ENCODE measurements around the gene FLNC. TPM values are rescaled to one million over a fixed set of nuclear protein-coding genes. Genes with fewer than 3 reads are reported as not detected.

The FLNC gene
- polyA plus RNA-seq, 1 of the 3 experiments (the other 2 are of a cell fraction): 43.7 TPM

DNA sequence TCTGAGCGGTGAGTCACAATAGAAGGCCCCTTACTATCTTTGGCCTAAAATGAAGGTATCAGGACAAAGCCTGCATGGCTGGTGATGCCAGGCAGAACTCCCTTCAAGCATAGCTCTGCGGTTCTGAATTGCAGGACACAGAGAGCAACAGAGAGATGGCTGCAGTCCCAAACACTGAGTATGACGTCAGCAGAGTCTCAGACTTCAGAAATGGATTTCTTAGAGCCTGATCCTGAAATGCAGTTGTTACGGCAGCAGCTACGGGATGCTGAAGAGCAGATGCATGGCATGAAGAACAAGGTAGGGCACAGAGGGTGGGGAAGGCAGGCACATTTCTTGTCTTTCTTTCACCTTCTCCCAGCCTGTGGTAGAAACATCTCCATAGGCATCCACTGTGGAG lies 25.0 kb upstream of the FLNC start:
- CTCF ChIA-PET: no interaction called here

DNA sequence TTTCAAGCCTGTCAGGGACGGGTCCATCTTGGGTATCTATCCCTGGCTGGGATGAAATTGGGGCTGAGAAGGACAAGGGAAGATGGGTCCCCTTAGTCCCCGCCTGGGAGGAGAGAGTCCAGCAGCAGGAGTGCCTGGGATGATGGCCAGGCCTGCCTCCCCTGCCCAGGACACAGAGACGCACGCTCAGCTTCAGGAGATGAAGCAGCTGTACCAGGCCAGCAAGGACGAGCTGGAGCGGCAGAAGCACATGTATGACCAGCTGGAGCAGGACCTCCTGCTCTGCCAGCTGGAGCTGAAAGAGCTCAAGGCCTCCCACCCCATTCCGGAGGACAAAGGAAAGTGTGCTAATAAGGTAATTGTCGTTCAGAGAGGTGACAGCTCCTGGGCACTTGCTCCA lies 23.0 kb upstream of the FLNC start:
- H3K9ac ChIP-seq: no peak overlapping the region
- H3K27ac ChIP-seq (ENCODE audit: low read depth in 2 of 2, low read length in 1 of 2): no peak overlapping the region
- CTCF ChIA-PET: interaction anchor here (0.9 to 1.4 kb wide), 4 partner anchors 23 to 73 kb away, joined by 3 to 4 read pairs (median 3); partner anchors contain the start of gene ATP6V1F
- peaks cover 32 to 54% of the 10 kb centered on the region in 2 experiments for H3K36me3 ChIP-seq (replicated peaks in 1 of 2; ENCODE audit: control insufficient read depth in 1 of 2, insufficient read depth in 2 of 2, low read length in 1 of 2)
- H3K9me3 ChIP-seq: no peaks in the 10 kb centered on the region
- H3K9me2 ChIP-seq: no peaks in the 10 kb centered on the region
- H3K27me3 ChIP-seq (ENCODE audit: insufficient read depth): no peaks in the 10 kb centered on the region
- no peak overlapping the region for H3K4me3 ChIP-seq (ENCODE audit: low read depth in 2 of 2, low read length in 1 of 2)
- WGBS (ENCODE audit: low lambda C conversion rate): 98% methylated on average over 8 of the region's 8 CpGs
- no peak overlapping the region for H3K4me2 ChIP-seq
- peaks cover 7 to 13% of the 10 kb centered on the region in 2 experiments; a peak in 2 of 4 replicates for H3K4me1 ChIP-seq (ENCODE audit: control insufficient read depth in 1 of 2, insufficient read depth in 2 of 2, low read depth in 1 of 2, low read length in 1 of 2)
- no peaks in the 10 kb centered on the region for H3K79me2 ChIP-seq (ENCODE audit: insufficient read depth)
- POLR2A ChIA-PET: interaction anchor here (1.0 kb wide), 1 partner anchor 10 kb away, joined by 3 read pairs; no protein-coding TSS in a partner anchor
- no peak overlapping the region for H2AFZ ChIP-seq (ENCODE audit: low read depth)
- TF ChIP-seq YY1 (IDR thresholded peaks at IDR 0.05; ENCODE audit: low read depth) (no peak), TEAD4 (IDR thresholded peaks at IDR 0.05; ENCODE audit: borderline replicate concordance, insufficient read depth) (no peak), RAD21 (IDR thresholded peaks at IDR 0.05; ENCODE audit: low read length) (no peak)
- H3F3A ChIP-seq (replicated peaks; ENCODE audit: insufficient read depth): no peaks in the 10 kb centered on the region
- no peaks in the 10 kb centered on the region for H4K20me1 ChIP-seq (ENCODE audit: insufficient read depth)
- DNase-seq: no peak

More for the DNA sequence above, 25.0 kb upstream of the FLNC start:
- WGBS (ENCODE audit: low lambda C conversion rate): 88% methylated on average over 5 of the region's 5 CpGs
- no peak overlapping the region for H3K4me3 ChIP-seq (ENCODE audit: low read depth in 2 of 2, low read length in 1 of 2)
- no peaks in the 10 kb centered on the region for H4K20me1 ChIP-seq (ENCODE audit: insufficient read depth)
- no peaks in the 10 kb centered on the region for H3K27me3 ChIP-seq (ENCODE audit: insufficient read depth)
- no peaks in the 10 kb centered on the region for H3K79me2 ChIP-seq (ENCODE audit: insufficient read depth)
- H3K9ac ChIP-seq: no peak overlapping the region
- TF ChIP-seq TEAD4 (IDR thresholded peaks at IDR 0.05; ENCODE audit: borderline replicate concordance, insufficient read depth) (no peak), CHD2 (IDR thresholded peaks at IDR 0.05; ENCODE audit: low read length, partially characterized antibody) (no peak), FOXM1 (IDR thresholded peaks at IDR 0.05; ENCODE audit: low read depth) (no peak), SMC3 (IDR thresholded peaks at IDR 0.05; ENCODE audit: low read depth, low read length) (no peak), RAD21 (IDR thresholded peaks at IDR 0.05; ENCODE audit: low read length) (no peak), RXRA (IDR thresholded peaks at IDR 0.05; ENCODE audit: borderline replicate concordance, low read depth) (no peak), YY1 (IDR thresholded peaks at IDR 0.05; ENCODE audit: low read depth) (no peak), EP300 (IDR thresholded peaks at IDR 0.05; ENCODE audit: borderline replicate concordance in 1 of 2, low read depth in 1 of 2, low read length in 1 of 2) (no peak)
- DNase-seq: no peak
- peaks cover 37 to 64% of the 10 kb centered on the region in 2 experiments for H3K36me3 ChIP-seq (replicated peaks in 1 of 2; ENCODE audit: control insufficient read depth in 1 of 2, insufficient read depth in 2 of 2, low read length in 1 of 2)
- POLR2A ChIA-PET: interaction anchor here (0.5 to 1.5 kb wide), 2 partner anchors 10 to 265 kb away, joined by 3 to 4 read pairs; no protein-coding TSS in a partner anchor
- no peak overlapping the region for H3K4me2 ChIP-seq
- peaks cover 0 to 6% of the 10 kb centered on the region in 2 experiments; a peak in 2 of 4 replicates for H3K4me1 ChIP-seq (ENCODE audit: control insufficient read depth in 1 of 2, insufficient read depth in 2 of 2, low read depth in 1 of 2, low read length in 1 of 2)
- H3K9me2 ChIP-seq: no peaks in the 10 kb centered on the region
- no peak overlapping the region for H2AFZ ChIP-seq (ENCODE audit: low read depth)
- H3K9me3 ChIP-seq: no peaks in the 10 kb centered on the region
- H3F3A ChIP-seq (replicated peaks; ENCODE audit: insufficient read depth): no peaks in the 10 kb centered on the region
- H3K27ac ChIP-seq (ENCODE audit: low read depth in 2 of 2, low read length in 1 of 2): no peak overlapping the region

DNA sequence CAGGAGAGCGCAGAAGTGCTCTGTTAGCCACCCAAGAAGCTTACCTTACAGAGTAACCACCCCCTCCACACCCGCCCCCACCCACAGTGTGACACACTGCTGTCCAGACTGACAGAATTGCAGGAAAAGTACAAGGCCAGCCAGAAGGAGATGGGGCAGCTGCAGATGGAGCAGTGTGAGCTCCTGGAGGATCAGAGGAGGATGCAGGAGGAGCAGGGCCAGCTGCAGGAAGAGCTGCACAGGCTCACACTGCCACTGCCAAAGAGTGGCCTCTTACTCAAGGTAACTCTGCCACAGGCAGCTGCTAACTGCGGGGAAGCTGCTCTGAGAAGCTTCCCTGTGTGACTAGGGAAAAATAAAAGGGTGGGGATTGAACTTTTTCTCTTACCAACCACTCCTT lies 20.8 kb upstream of the FLNC start:
- no peak overlapping the region for H3K4me3 ChIP-seq (ENCODE audit: low read depth in 2 of 2, low read length in 1 of 2)
- H3K27ac ChIP-seq (ENCODE audit: low read depth in 2 of 2, low read length in 1 of 2): no peak overlapping the region
- H3K27me3 ChIP-seq (ENCODE audit: insufficient read depth): no peaks in the 10 kb centered on the region
- H2AFZ ChIP-seq (ENCODE audit: low read depth): no peak overlapping the region
- H3K9me3 ChIP-seq: no peaks in the 10 kb centered on the region
- no peaks in the 10 kb centered on the region for H3K79me2 ChIP-seq (ENCODE audit: insufficient read depth)
- H3K4me2 ChIP-seq: no peak overlapping the region
- 89% methylated on average over 2 of the region's 3 CpGs for WGBS (ENCODE audit: low lambda C conversion rate)
- H3K9me2 ChIP-seq: no peaks in the 10 kb centered on the region
- H3K4me1 ChIP-seq (ENCODE audit: control insufficient read depth in 1 of 2, insufficient read depth in 2 of 2, low read depth in 1 of 2, low read length in 1 of 2): peaks cover 7 to 13% of the 10 kb centered on the region in 2 experiments; a peak in 2 of 4 replicates
- DNase-seq: no peak
- no peak overlapping the region for H3K9ac ChIP-seq
- H3F3A ChIP-seq (replicated peaks; ENCODE audit: insufficient read depth): no peaks in the 10 kb centered on the region
- no peaks in the 10 kb centered on the region for H4K20me1 ChIP-seq (ENCODE audit: insufficient read depth)
- ChIA-PET POLR2A (interaction anchor here (1.3 to 1.6 kb wide), 2 partner anchors 18 to 19 kb away, joined by 4 to 6 read pairs; no protein-coding TSS in a partner anchor), CTCF (interaction anchor here (0.6 to 1.1 kb wide), 2 partner anchors 19 to 74 kb away, joined by 3 read pairs; no protein-coding TSS in a partner anchor)
- peaks cover 18 to 49% of the 10 kb centered on the region in 2 experiments for H3K36me3 ChIP-seq (replicated peaks in 1 of 2; ENCODE audit: control insufficient read depth in 1 of 2, insufficient read depth in 2 of 2, low read length in 1 of 2)
- TF ChIP-seq, protein P1, sequence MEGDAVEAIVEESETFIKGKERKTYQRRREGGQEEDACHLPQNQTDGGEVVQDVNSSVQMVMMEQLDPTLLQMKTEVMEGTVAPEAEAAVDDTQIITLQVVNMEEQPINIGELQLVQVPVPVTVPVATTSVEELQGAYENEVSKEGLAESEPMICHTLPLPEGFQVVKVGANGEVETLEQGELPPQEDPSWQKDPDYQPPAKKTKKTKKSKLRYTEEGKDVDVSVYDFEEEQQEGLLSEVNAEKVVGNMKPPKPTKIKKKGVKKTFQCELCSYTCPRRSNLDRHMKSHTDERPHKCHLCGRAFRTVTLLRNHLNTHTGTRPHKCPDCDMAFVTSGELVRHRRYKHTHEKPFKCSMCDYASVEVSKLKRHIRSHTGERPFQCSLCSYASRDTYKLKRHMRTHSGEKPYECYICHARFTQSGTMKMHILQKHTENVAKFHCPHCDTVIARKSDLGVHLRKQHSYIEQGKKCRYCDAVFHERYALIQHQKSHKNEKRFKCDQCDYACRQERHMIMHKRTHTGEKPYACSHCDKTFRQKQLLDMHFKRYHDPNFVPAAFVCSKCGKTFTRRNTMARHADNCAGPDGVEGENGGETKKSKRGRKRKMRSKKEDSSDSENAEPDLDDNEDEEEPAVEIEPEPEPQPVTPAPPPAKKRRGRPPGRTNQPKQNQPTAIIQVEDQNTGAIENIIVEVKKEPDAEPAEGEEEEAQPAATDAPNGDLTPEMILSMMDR (IDR thresholded peaks at IDR 0.05): no peak
- TF ChIP-seq MXI1 (IDR thresholded peaks at IDR 0.05; ENCODE audit: low read depth, low read length) (no peak), EZH2phosphoT487 (IDR thresholded peaks at IDR 0.05; ENCODE audit: borderline replicate concordance, low read depth) (no peak)
- TF ChIP-seq, protein P2, sequence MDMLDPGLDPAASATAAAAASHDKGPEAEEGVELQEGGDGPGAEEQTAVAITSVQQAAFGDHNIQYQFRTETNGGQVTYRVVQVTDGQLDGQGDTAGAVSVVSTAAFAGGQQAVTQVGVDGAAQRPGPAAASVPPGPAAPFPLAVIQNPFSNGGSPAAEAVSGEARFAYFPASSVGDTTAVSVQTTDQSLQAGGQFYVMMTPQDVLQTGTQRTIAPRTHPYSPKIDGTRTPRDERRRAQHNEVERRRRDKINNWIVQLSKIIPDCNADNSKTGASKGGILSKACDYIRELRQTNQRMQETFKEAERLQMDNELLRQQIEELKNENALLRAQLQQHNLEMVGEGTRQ (IDR thresholded peaks at IDR 0.05; ENCODE audit: borderline replicate concordance, low read depth, low read length): no peak

All from SK-N-SH (cell line).